ENCODE results near the gene ETV5. TPM values are rescaled to one million over a fixed set of nuclear protein-coding genes. Genes with fewer than 3 reads are reported as not detected.

ETV5 gene
- total RNA-seq, 3 donors from 2014 or later (not counting 1 experiment from before 2014, with no cell fraction given): 3.0 to 5.3 (median 4.6) TPM

- no peaks in the 10 kb centered on the region for H3K36me3 ChIP-seq (ENCODE audit: control insufficient read depth, insufficient read depth, low read length)
- intact Hi-C loops (cut with micrococcal nuclease): no loop called here
- 83% methylated on average over 3 of the region's 3 CpGs for WGBS (ENCODE audit: insufficient coverage)
- H3K4me1 Mint-ChIP-seq: peaks cover 0 to 12% of the 10 kb centered on the region in 2 donors
- ATAC-seq: no peak
- no peaks in the 10 kb centered on the region for H3K9me3 Mint-ChIP-seq
- no peak for TF ChIP-seq CTCF (IDR thresholded peaks at IDR 0.05)
- H3K27me3 ChIP-seq (ENCODE audit: control insufficient read depth, insufficient read depth, low read length): peaks cover 22% of the 10 kb centered on the region
- H3K27me3 Mint-ChIP-seq (ENCODE audit: low read depth in 2 of 2): peaks cover 40 to 72% of the 10 kb centered on the region in 2 donors
- no peak overlapping the region for H3K27ac Mint-ChIP-seq
- H3K4me1 ChIP-seq (ENCODE audit: control insufficient read depth, insufficient read depth, low read length): peaks cover 9% of the 10 kb centered on the region
- DNase-seq: no peak
- H3K4me3 Mint-ChIP-seq: no peak overlapping the region
- H3K4me3 ChIP-seq (ENCODE audit: low read length): no peak overlapping the region
- no peak overlapping the region for H3K27ac ChIP-seq (ENCODE audit: low read length)
- H3K36me3 Mint-ChIP-seq: no peaks in the 10 kb centered on the region
- no peaks in the 10 kb centered on the region for H3K9me3 ChIP-seq (ENCODE audit: control insufficient read depth, insufficient read depth, low read length)
These were observed 10.1 kb downstream of the ETV5 start for GRCh38 chr3:186098740-186099139.

DNA sequence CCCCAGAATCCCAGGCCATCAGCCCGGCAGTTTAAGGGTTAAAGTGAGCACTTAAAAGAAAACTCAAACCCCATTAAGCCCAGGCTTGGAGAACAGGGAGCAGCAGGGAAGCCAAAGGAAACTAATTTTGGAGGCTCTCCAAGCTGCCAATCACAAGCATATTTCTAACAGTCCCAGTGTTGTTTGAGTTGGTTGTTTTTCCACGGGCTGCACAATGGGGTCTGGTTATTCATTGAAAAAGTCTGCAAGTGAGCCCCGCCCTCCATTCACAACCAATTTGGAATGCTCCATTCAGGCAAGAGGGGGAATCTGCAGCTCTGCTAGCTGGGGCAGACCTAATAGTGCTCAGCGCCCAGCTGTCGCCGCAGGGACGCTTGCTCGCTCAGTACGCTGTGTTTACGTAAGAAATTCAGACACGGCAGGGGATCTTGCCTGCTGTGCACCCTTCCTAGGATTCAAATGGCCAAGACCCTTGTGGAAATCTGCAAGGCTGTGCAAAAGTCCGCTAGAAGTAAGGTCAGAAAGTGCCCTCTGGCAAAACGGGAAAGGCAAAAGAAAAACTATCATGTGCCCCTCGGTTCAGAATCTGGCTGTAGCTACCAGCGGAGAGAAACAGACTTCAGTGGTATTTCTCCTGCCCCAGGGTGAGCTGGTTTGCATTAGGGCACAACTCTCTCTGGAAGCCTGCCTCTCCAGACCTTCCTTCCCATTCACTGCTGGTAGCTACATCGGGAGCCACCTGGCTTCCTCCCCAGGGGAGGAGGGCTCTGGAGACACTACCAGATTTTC lies 11.0 kb downstream of the ETV5 start:
- H3K4me1 Mint-ChIP-seq: peaks cover 0 to 12% of the 10 kb centered on the region in 2 donors
- Histone ChIP-seq H3K27ac (ENCODE audit: low read length) (no peak overlapping the region), H3K36me3 (ENCODE audit: control insufficient read depth, insufficient read depth, low read length) (no peaks in the 10 kb centered on the region), H3K4me1 (ENCODE audit: control insufficient read depth, insufficient read depth, low read length) (peaks cover 9% of the 10 kb centered on the region), H3K27me3 (ENCODE audit: control insufficient read depth, insufficient read depth, low read length) (peaks cover 22% of the 10 kb centered on the region), H3K9me3 (ENCODE audit: control insufficient read depth, insufficient read depth, low read length) (no peaks in the 10 kb centered on the region), H3K4me3 (ENCODE audit: low read length) (no peak overlapping the region)
- intact Hi-C loops (cut with micrococcal nuclease): no loop called here
- TF ChIP-seq CTCF (IDR thresholded peaks at IDR 0.05): no peak
- 10% methylated on average over 16 of the region's 16 CpGs for WGBS (ENCODE audit: insufficient coverage)
- H3K9me3 Mint-ChIP-seq: no peaks in the 10 kb centered on the region
- no peak overlapping the region for H3K27ac Mint-ChIP-seq
- peaks cover 45 to 67% of the 10 kb centered on the region in 2 donors for H3K27me3 Mint-ChIP-seq (ENCODE audit: low read depth in 2 of 2)
- no peaks in the 10 kb centered on the region for H3K36me3 Mint-ChIP-seq
- DNase-seq (peak in 1 of 2 donors; percentile 14), ATAC-seq (peak in 1 of 3 donors; percentile 45)
- no peak overlapping the region for H3K4me3 Mint-ChIP-seq

GRCh38 chr3:186097317-186097662 lies 11.6 kb downstream of the ETV5 start:
- Histone ChIP-seq H3K27ac (ENCODE audit: low read length) (no peak overlapping the region), H3K4me1 (ENCODE audit: control insufficient read depth, insufficient read depth, low read length) (peaks cover 9% of the 10 kb centered on the region), H3K4me3 (ENCODE audit: low read length) (no peak overlapping the region), H3K9me3 (ENCODE audit: control insufficient read depth, insufficient read depth, low read length) (no peaks in the 10 kb centered on the region), H3K27me3 (ENCODE audit: control insufficient read depth, insufficient read depth, low read length) (peaks cover 22% of the 10 kb centered on the region), H3K36me3 (ENCODE audit: control insufficient read depth, insufficient read depth, low read length) (no peaks in the 10 kb centered on the region)
- peaks cover 0 to 12% of the 10 kb centered on the region in 2 donors for H3K4me1 Mint-ChIP-seq
- TF ChIP-seq CTCF (IDR thresholded peaks at IDR 0.05): no peak
- no peak overlapping the region for H3K27ac Mint-ChIP-seq
- 40% methylated on average over 4 of the region's 4 CpGs for WGBS (ENCODE audit: insufficient coverage)
- no peak overlapping the region for H3K4me3 Mint-ChIP-seq
- DNase-seq (no peak), ATAC-seq (no peak)
- H3K36me3 Mint-ChIP-seq: no peaks in the 10 kb centered on the region
- intact Hi-C loops (cut with micrococcal nuclease): no loop called here
- no peaks in the 10 kb centered on the region for H3K9me3 Mint-ChIP-seq
- peaks cover 41 to 62% of the 10 kb centered on the region in 2 donors for H3K27me3 Mint-ChIP-seq (ENCODE audit: low read depth in 2 of 2)

DNA sequence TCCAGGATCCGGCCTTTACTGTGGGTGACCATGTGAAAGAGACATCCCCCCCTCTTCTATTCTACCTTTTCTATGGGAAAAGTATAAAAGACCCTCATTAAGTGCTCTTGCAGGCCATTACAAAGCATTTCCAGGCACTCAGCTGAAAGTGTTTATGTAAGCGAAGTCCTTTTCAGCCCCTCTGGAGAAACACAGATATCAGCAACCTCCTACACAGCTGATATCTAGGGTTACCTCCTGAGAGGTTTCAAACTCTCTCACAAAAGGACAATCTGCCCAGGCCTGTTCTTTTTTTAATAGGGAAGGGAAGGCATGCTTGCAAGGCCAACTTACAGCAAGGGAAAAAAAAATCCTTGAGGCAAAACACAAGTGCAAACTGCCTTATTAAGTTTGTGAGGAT lies 12.6 kb downstream of the ETV5 start:
- Histone ChIP-seq H3K4me1 (ENCODE audit: control insufficient read depth, insufficient read depth, low read length) (peaks cover 9% of the 10 kb centered on the region), H3K9me3 (ENCODE audit: control insufficient read depth, insufficient read depth, low read length) (no peaks in the 10 kb centered on the region), H3K27ac (ENCODE audit: low read length) (no peak overlapping the region), H3K4me3 (ENCODE audit: low read length) (no peak overlapping the region), H3K27me3 (ENCODE audit: control insufficient read depth, insufficient read depth, low read length) (peaks cover 22% of the 10 kb centered on the region), H3K36me3 (ENCODE audit: control insufficient read depth, insufficient read depth, low read length) (no peaks in the 10 kb centered on the region)
- WGBS (ENCODE audit: insufficient coverage): 100% methylated on average over 2 of the region's 2 CpGs
- DNase-seq (no peak), ATAC-seq (no peak)
- Mint-ChIP-seq H3K27me3 (ENCODE audit: low read depth in 2 of 2) (peaks cover 38 to 69% of the 10 kb centered on the region in 2 donors), H3K4me3 (no peak overlapping the region), H3K4me1 (peaks cover 0 to 12% of the 10 kb centered on the region in 2 donors), H3K9me3 (no peaks in the 10 kb centered on the region), H3K27ac (no peak overlapping the region), H3K36me3 (no peaks in the 10 kb centered on the region)
- no peak for TF ChIP-seq CTCF (IDR thresholded peaks at IDR 0.05)
- intact Hi-C loops (cut with micrococcal nuclease): no loop called here

All from natural killer cell (primary cell).